ENCODE results near the gene TIGIT. TPM values are rescaled to one million over a fixed set of nuclear protein-coding genes. Genes with fewer than 3 reads are reported as not detected.

Gene TIGIT
- total RNA-seq, 1 experiment from 2014 or later, result not detected

DNA sequence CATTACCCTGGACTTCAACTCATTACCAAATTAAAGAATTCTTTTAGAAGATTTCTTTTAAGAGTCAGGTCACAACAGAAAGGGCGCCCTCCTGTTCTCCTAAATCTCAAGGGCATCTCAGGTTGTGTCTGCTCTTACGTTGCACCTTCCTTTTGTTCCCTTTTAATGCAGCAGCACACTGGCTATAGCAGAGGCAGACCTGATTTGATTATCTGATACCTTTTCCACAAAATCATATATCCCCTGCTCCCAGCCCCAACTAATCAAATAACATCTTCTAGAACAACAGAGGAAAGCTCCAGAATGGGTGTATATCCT lies 40.1 kb downstream of the TIGIT start:
- no peak overlapping the region for H3K4me2 ChIP-seq
- DNase-seq, result no peak
- H3K79me2 ChIP-seq (ENCODE audit: low read depth), result no peaks in the 10 kb centered on the region
- no peaks in the 10 kb centered on the region for H3K27me3 ChIP-seq (ENCODE audit: insufficient read depth, low read depth)
- TF ChIP-seq, protein P1, sequence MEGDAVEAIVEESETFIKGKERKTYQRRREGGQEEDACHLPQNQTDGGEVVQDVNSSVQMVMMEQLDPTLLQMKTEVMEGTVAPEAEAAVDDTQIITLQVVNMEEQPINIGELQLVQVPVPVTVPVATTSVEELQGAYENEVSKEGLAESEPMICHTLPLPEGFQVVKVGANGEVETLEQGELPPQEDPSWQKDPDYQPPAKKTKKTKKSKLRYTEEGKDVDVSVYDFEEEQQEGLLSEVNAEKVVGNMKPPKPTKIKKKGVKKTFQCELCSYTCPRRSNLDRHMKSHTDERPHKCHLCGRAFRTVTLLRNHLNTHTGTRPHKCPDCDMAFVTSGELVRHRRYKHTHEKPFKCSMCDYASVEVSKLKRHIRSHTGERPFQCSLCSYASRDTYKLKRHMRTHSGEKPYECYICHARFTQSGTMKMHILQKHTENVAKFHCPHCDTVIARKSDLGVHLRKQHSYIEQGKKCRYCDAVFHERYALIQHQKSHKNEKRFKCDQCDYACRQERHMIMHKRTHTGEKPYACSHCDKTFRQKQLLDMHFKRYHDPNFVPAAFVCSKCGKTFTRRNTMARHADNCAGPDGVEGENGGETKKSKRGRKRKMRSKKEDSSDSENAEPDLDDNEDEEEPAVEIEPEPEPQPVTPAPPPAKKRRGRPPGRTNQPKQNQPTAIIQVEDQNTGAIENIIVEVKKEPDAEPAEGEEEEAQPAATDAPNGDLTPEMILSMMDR (conservative IDR thresholded peaks at IDR 0.05), result no peak
- TF ChIP-seq EZH2 (IDR thresholded peaks at IDR 0.05; ENCODE audit: low read depth), result no peak
- no peaks in the 10 kb centered on the region; the same call in 1 of the 2 replicates for H3K36me3 ChIP-seq (ENCODE audit: low read depth)
- no peak overlapping the region for H3K27ac ChIP-seq
- no peaks in the 10 kb centered on the region for H3K9me3 ChIP-seq (ENCODE audit: insufficient read depth, low read depth)
- BruUV-seq (replicated peaks), result no TSS peak
- no peaks in the 10 kb centered on the region for H3K9me2 ChIP-seq (ENCODE audit: insufficient read depth)
- H2AFZ ChIP-seq, result no peak overlapping the region
- intact Hi-C loops (cut with micrococcal nuclease; ENCODE audit: unreplicated experiment), result no loop called here
- POLR2A ChIA-PET (ENCODE audit: unreplicated experiment), result no interaction called here
- no peaks in the 10 kb centered on the region for H4K20me1 ChIP-seq (ENCODE audit: insufficient read depth)
- CTCF ChIA-PET, result no interaction called here
- no peak overlapping the region for H3K4me3 ChIP-seq
- no peaks in the 10 kb centered on the region for H3K4me1 ChIP-seq (replicated peaks; ENCODE audit: insufficient read depth)
- no peaks in the 10 kb centered on the region for H3F3A ChIP-seq (ENCODE audit: insufficient read depth, low read depth)

DNA sequence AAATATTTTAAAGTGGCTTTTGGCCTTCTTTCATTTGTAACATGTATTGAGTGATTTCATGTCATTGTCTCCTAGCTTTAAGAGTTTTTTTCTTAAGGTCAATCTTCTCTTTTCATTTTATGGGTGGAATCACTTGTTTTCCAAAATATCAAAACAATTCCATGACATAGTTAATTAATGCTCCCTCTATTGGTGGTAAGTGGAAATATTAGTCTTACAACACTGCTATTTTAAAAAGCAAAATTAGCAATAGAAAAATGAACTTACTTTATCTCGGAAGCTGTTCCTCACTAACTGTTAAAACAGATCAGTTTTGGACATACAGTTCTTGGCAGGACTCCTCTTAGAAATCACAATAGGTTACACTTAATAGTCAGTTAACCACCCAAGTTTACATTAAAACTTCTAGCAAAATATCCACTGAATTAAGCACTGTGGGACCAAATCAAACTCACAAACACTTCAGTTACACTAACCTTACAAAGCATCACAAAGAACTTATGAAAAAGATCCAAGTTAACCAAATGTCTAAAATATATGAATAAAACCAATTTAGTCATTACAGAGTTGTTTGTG lies 42.4 kb downstream of the TIGIT start:
- no peaks in the 10 kb centered on the region for H3F3A ChIP-seq (ENCODE audit: insufficient read depth, low read depth)
- ChIA-PET CTCF (interaction anchor here (1.0 kb wide), 1 partner anchor 17 kb away, joined by 6 read pairs; no protein-coding TSS in a partner anchor), POLR2A (ENCODE audit: unreplicated experiment) (no interaction called here)
- no TSS peak for BruUV-seq (replicated peaks)
- H3K4me1 ChIP-seq (replicated peaks; ENCODE audit: insufficient read depth), result no peaks in the 10 kb centered on the region
- H3K4me3 ChIP-seq, result no peak overlapping the region
- H3K36me3 ChIP-seq (ENCODE audit: low read depth), result no peaks in the 10 kb centered on the region; the same call in 1 of the 2 replicates
- no peaks in the 10 kb centered on the region for H3K9me3 ChIP-seq (ENCODE audit: insufficient read depth, low read depth)
- intact Hi-C loops (cut with micrococcal nuclease; ENCODE audit: unreplicated experiment), result no loop called here
- H3K27ac ChIP-seq, result no peak overlapping the region
- no peak overlapping the region for H2AFZ ChIP-seq
- H3K27me3 ChIP-seq (ENCODE audit: insufficient read depth, low read depth), result no peaks in the 10 kb centered on the region
- H3K79me2 ChIP-seq (ENCODE audit: low read depth), result no peaks in the 10 kb centered on the region
- no peaks in the 10 kb centered on the region for H3K9me2 ChIP-seq (ENCODE audit: insufficient read depth)
- no peaks in the 10 kb centered on the region for H4K20me1 ChIP-seq (ENCODE audit: insufficient read depth)
- no peak for DNase-seq
- no peak overlapping the region for H3K4me2 ChIP-seq
- TF ChIP-seq, protein P1 (conservative IDR thresholded peaks at IDR 0.05), result peak; percentile 73
- no peak for TF ChIP-seq EZH2 (IDR thresholded peaks at IDR 0.05; ENCODE audit: low read depth)

DNA sequence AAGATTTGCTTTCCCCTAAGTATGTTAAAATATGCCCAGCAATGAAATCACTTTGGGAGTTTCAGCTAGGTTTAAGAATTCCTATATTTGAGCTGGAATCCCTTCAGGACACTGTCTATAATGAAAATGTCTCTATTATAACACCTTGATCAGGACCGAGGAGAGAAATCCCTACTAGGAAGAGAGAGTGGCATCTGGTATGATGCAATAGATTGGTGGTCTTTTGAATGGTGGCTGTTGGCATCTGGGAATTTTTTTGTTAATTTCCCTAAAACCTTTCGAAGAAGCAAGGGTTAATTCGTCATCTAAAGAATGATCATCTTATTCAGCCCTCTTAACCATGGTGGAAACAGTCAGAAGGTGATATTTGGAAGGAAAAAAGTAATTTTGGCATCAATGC lies 43.0 kb downstream of the TIGIT start:
- no peak overlapping the region for H3K4me2 ChIP-seq
- BruUV-seq (replicated peaks), result no TSS peak
- no peak for DNase-seq
- H4K20me1 ChIP-seq (ENCODE audit: insufficient read depth), result no peaks in the 10 kb centered on the region
- no peaks in the 10 kb centered on the region; the same call in 1 of the 2 replicates for H3K36me3 ChIP-seq (ENCODE audit: low read depth)
- no peak for TF ChIP-seq EZH2 (IDR thresholded peaks at IDR 0.05; ENCODE audit: low read depth)
- TF ChIP-seq, protein P1 (conservative IDR thresholded peaks at IDR 0.05), result no peak
- intact Hi-C loops (cut with micrococcal nuclease; ENCODE audit: unreplicated experiment), result no loop called here
- no peaks in the 10 kb centered on the region for H3K79me2 ChIP-seq (ENCODE audit: low read depth)
- ChIA-PET CTCF (interaction anchor here (0.7 to 1.0 kb wide), 2 partner anchors 17 to 691 kb away, joined by 3 to 6 read pairs; no protein-coding TSS in a partner anchor), POLR2A (ENCODE audit: unreplicated experiment) (no interaction called here)
- no peaks in the 10 kb centered on the region for H3K9me3 ChIP-seq (ENCODE audit: insufficient read depth, low read depth)
- no peaks in the 10 kb centered on the region for H3K9me2 ChIP-seq (ENCODE audit: insufficient read depth)
- H2AFZ ChIP-seq, result no peak overlapping the region
- H3K27ac ChIP-seq, result no peak overlapping the region
- no peaks in the 10 kb centered on the region for H3F3A ChIP-seq (ENCODE audit: insufficient read depth, low read depth)
- no peaks in the 10 kb centered on the region for H3K4me1 ChIP-seq (replicated peaks; ENCODE audit: insufficient read depth)
- no peaks in the 10 kb centered on the region for H3K27me3 ChIP-seq (ENCODE audit: insufficient read depth, low read depth)
- no peak overlapping the region for H3K4me3 ChIP-seq

All from PC-9 (cell line).